HepG2 (cell line): Measurements from ENCODE around the gene DENND4A. TPM values are rescaled to one million over a fixed set of nuclear protein-coding genes. Genes with fewer than 3 reads are reported as not detected.

Source experiments
- ARID3A ChIP-seq: IDR thresholded peaks from 2 replicates; pipeline ENCODE4 v1.6.1; 2012; ENCODE audit warnings: low read depth, low read length, improper control_type of control experiment
- ARNTL ChIP-seq: sonication (generic); formaldehyde crosslinking; IDR thresholded peaks from 2 replicates; pipeline ENCODE4 v1.4.0; 2020; ENCODE audit warnings: mild to moderate bottlenecking, missing genetic modification reagents
- ATF7-NPFF ChIP-seq: sonication (generic); formaldehyde crosslinking; IDR thresholded peaks from 2 replicates; pipeline ENCODE4 v1.8.1; 2023; ENCODE audit warnings: mild to moderate bottlenecking, low read depth, missing genetic modification reagents, moderate library complexity
- ELF3 ChIP-seq: IDR thresholded peaks from 2 replicates; pipeline ENCODE4 v1.6.1; 2016; ENCODE audit warnings: missing genetic modification reagents, missing compliant biosample characterization
- ELK4 ChIP-seq: sonication (generic); formaldehyde crosslinking; IDR thresholded peaks from 2 replicates; pipeline ENCODE4 v1.9.0; 2021; ENCODE audit warnings: missing genetic modification reagents, borderline replicate concordance
- GABPA ChIP-seq, 2 experiments: IDR thresholded peaks; 2 replicates each; pipeline ENCODE4 v1.6.1; 2011 to 2016; ENCODE audit warnings: low read depth in 2 of 2, low read length in 1 of 2, missing biosample characterization in 1 of 2, missing genetic modification characterization in 1 of 2
- GABPB1 ChIP-seq: IDR thresholded peaks from 2 replicates; pipeline ENCODE4 v1.6.1; 2016; ENCODE audit warnings: mild to moderate bottlenecking, missing genetic modification reagents, moderate library complexity, missing compliant biosample characterization
- GATA4 ChIP-seq: sonication (generic); IDR thresholded peaks from 2 replicates; pipeline ENCODE4 v1.6.1; 2016; ENCODE audit warnings: antibody characterized with exemption, low read depth, borderline replicate concordance
- GPN1 ChIP-seq: sonication (generic); formaldehyde crosslinking; IDR thresholded peaks from 2 replicates; pipeline ENCODE4 v1.5.1; 2020; ENCODE audit warnings: missing genetic modification reagents, borderline replicate concordance
- KDM6A ChIP-seq: IDR thresholded peaks from 2 replicates; pipeline ENCODE4 v1.6.1; 2016; ENCODE audit warnings: low read depth
- MBNL3 ChIP-seq: fragments of 250-450 bp; sonication (Bioruptor Pico); conservative IDR thresholded peaks from 2 replicates; pipeline ENCODE4 v1.8.0; 2022; ENCODE audit warnings: mild to moderate bottlenecking, inconsistent platforms
- MTA3 ChIP-seq: sonication (generic); formaldehyde crosslinking; IDR thresholded peaks from 2 replicates; pipeline ENCODE4 v1.4.0; 2020; ENCODE audit warnings: missing genetic modification reagents
- MXI1 ChIP-seq: IDR thresholded peaks from 3 replicates; pipeline ENCODE4 v1.6.1; 2012; ENCODE audit warnings: low read depth, low read length, inconsistent platforms, borderline replicate concordance
- SIN3A ChIP-seq: IDR thresholded peaks from 2 replicates; pipeline ENCODE4 v1.6.1; 2011; ENCODE audit warnings: low read depth, mild to moderate bottlenecking, control low read depth, low read length, borderline replicate concordance
- SMAD1 ChIP-seq: sonication (generic); formaldehyde crosslinking; IDR thresholded peaks from 2 replicates; pipeline ENCODE4 v1.4.0; 2020; ENCODE audit warnings: missing genetic modification reagents, low read depth, mild to moderate bottlenecking, borderline replicate concordance
- SPEN ChIP-seq: sonication (generic); formaldehyde crosslinking; IDR thresholded peaks from 2 replicates; pipeline ENCODE4 v1.5.1; 2020; ENCODE audit warnings: low read depth, mild to moderate bottlenecking, missing genetic modification reagents
- ZNF101 ChIP-seq: sonication (generic); formaldehyde crosslinking; IDR thresholded peaks from 2 replicates; pipeline ENCODE4 v1.4.0; 2020; ENCODE audit warnings: mild to moderate bottlenecking, low read depth, missing genetic modification reagents, borderline replicate concordance
- ZNF484 ChIP-seq: sonication (generic); formaldehyde crosslinking; IDR thresholded peaks from 2 replicates; pipeline ENCODE4 v1.5.1; 2020; ENCODE audit warnings: mild to moderate bottlenecking, low read depth, missing genetic modification reagents, borderline replicate concordance
- ZNF564 ChIP-seq: sonication (generic); formaldehyde crosslinking; IDR thresholded peaks from 2 replicates; pipeline ENCODE4 v1.8.1; 2023; ENCODE audit warnings: mild to moderate bottlenecking, missing genetic modification reagents
- ZNF605 ChIP-seq: sonication (generic); formaldehyde crosslinking; IDR thresholded peaks from 2 replicates; pipeline ENCODE4 v1.8.0; 2022; ENCODE audit warnings: mild to moderate bottlenecking, missing genetic modification reagents
- ZNF616 ChIP-seq: sonication (generic); formaldehyde crosslinking; IDR thresholded peaks from 2 replicates; pipeline ENCODE4 v1.5.0; 2020; ENCODE audit warnings: low read depth, mild to moderate bottlenecking, missing genetic modification reagents
- ZZZ3 ChIP-seq: sonication (generic); formaldehyde crosslinking; IDR thresholded peaks from 2 replicates; pipeline ENCODE4 v1.4.0; 2020; ENCODE audit warnings: missing genetic modification reagents, mild to moderate bottlenecking, borderline replicate concordance
- polyA plus RNA-seq, 8 experiments: library from polyadenylated mRNA; depleted of rRNA in 3 of 8; stranded (reverse) in 7 of 8; unstranded in 1 of 8; fragments of >200 nt; fragmentation: Illumina TruSeq in 4 of 8; extraction: Trizol in 4 of 8; gene quantifications; 2 replicates each; pipeline versions ENCODE4 v1.2.1 to v1.2.3, GENCODE V29; 2011 to 2016; ENCODE audit warnings: low read depth in 4 of 8, missing spikeins in 1 of 8, mixed read lengths in 1 of 8; ENCODE audit not compliant: insufficient read depth in 1 of 8
- total RNA-seq, 5 experiments: library from RNA; depleted of rRNA; stranded (reverse); fragments of >200 nt; fragmentation: Illumina TruSeq; extraction: Trizol; gene quantifications; 2 replicates each; pipeline ENCODE4 v1.2.3, GENCODE V29; 2016; ENCODE audit warnings: low read depth in 1 of 5
- TF ChIP-seq, protein P1 (sequence below): sonication (generic); formaldehyde crosslinking; IDR thresholded peaks from 2 replicates; pipeline ENCODE4 v1.5.1; 2020; ENCODE audit warnings: missing genetic modification reagents, mild to moderate bottlenecking, borderline replicate concordance
- TF ChIP-seq, protein P2 (sequence below): IDR thresholded peaks from 2 replicates; pipeline ENCODE4 v1.6.1; 2016; ENCODE audit warnings: missing compliant biosample characterization, missing genetic modification reagents, borderline replicate concordance

The DENND4A gene
- total and polyA plus RNA-seq, 2 of the 13 experiments (the other 11 are each of a cell fraction or from before 2014, with no cell fraction given): 13.2 to 18.6 TPM

GRCh38 chr15:65792138-65792987, at the start of gene DENND4A (continued):
- TF ChIP-seq ZNF484 (CRISPR knock-in tag): no peak
- TF ChIP-seq SMAD1 (CRISPR knock-in tag): peak; percentile 87; the same call in 1 of the 2 replicates
- no peak for TF ChIP-seq MTA3
- peak; percentile 57 for TF ChIP-seq ELF3 (CRISPR knock-in tag)
- TF ChIP-seq ARNTL (CRISPR knock-in tag): no peak
- peak; percentile 49; the same call in 1 of the 2 replicates for TF ChIP-seq SPEN (CRISPR knock-in tag)
- no peak for TF ChIP-seq GPN1 (CRISPR knock-in tag)
- TF ChIP-seq KDM6A (CRISPR knock-in tag): no peak
- peak; percentile 89 for TF ChIP-seq GABPB1
- TF ChIP-seq MBNL3: no peak
- TF ChIP-seq SIN3A: no peak
- TF ChIP-seq, protein P1, sequence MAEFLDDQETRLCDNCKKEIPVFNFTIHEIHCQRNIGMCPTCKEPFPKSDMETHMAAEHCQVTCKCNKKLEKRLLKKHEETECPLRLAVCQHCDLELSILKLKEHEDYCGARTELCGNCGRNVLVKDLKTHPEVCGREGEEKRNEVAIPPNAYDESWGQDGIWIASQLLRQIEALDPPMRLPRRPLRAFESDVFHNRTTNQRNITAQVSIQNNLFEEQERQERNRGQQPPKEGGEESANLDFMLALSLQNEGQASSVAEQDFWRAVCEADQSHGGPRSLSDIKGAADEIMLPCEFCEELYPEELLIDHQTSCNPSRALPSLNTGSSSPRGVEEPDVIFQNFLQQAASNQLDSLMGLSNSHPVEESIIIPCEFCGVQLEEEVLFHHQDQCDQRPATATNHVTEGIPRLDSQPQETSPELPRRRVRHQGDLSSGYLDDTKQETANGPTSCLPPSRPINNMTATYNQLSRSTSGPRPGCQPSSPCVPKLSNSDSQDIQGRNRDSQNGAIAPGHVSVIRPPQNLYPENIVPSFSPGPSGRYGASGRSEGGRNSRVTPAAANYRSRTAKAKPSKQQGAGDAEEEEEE (CRISPR knock-in tag): no peak
- TF ChIP-seq, protein P2, sequence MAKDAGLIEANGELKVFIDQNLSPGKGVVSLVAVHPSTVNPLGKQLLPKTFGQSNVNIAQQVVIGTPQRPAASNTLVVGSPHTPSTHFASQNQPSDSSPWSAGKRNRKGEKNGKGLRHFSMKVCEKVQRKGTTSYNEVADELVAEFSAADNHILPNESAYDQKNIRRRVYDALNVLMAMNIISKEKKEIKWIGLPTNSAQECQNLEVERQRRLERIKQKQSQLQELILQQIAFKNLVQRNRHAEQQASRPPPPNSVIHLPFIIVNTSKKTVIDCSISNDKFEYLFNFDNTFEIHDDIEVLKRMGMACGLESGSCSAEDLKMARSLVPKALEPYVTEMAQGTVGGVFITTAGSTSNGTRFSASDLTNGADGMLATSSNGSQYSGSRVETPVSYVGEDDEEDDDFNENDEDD: peak; percentile 31; the same call in 1 of the 2 replicates
- TF ChIP-seq ZZZ3 (CRISPR knock-in tag): no peak
- no peak for TF ChIP-seq ELK4 (CRISPR knock-in tag)
- no peak for TF ChIP-seq GABPA (IDR thresholded peaks at IDR 0.05; ENCODE audit: low read depth, low read length)
- TF ChIP-seq GABPA (CRISPR knock-in tag; IDR thresholded peaks at IDR 0.05; ENCODE audit: low read depth): peak; percentile 76
- TF ChIP-seq ZNF616 (CRISPR knock-in tag): no peak
- TF ChIP-seq ARID3A: peak; percentile 70
- peak; percentile 39; the same call in 1 of the 3 replicates for TF ChIP-seq MXI1
- TF ChIP-seq ZNF101 (CRISPR knock-in tag): no peak
- no peak for TF ChIP-seq ZNF564 (CRISPR knock-in tag)
- TF ChIP-seq GATA4: peak; percentile 45; the same call in 1 of the 2 replicates
- peak; percentile 71 for TF ChIP-seq ATF7-NPFF
- TF ChIP-seq ZNF605 (CRISPR knock-in tag): peak; percentile 79; the same call in 1 of the 2 replicates
